HG03135 (cell line): Measurements from ENCODE around the gene PTOV1.

Source experiments
- ATAC-seq: cut with Tn5 transposase; IDR thresholded peaks from one replicate; pipeline ENCODE4 v1.9.1; 2021; ENCODE audit warnings: mild to moderate bottlenecking, moderate library complexity; ENCODE audit not compliant: unreplicated experiment

The PTOV1 gene

DNA sequence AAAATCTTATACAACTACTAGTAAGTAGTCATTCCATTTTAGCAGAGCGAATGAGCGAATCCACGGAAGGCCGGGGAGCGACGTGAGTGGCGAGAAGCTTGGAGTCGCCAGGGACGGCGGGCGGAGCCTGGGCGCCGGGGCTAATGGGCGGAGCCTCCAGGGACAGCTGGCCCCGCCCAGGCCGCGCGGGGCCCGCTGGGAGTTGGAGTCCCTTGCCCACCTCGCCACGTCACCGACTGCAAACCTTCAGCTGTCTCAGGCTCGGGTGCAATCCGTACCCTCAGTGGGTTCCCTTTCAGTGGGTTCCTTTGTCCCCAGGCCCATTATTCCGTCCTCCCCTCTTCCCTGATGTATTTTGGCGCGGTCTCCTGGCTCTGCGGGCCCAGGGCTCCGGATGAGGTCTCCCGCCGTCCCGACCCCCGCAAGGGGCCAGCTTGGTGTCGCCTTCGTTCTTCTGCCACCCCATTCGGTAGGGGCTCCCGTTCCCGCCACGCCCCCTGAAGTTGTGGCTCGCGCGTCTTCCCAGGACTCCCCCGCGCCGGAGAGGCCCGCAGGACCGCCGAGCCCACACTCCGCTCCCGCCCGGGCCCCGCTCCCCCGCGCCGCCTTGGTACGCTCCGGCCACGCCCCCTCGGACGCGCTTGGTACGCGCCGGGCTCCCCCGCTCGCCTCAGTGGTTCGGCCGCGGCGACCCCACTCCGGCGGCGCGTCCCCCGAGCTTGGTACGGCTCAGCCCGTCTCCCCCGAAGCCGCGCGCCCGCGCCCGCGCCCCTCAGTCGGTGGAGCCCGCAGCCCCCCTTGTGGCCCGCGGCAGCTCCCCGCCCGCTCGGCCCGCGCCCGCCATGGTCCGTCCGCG is at the start of gene PTOV1:
Gene PTOV1, plus strand, starts transcription at position 673 of the 856 bp plus-strand sequence.
- peak; percentile 71 for ATAC-seq

- no peak for ATAC-seq
These were observed 49.5 kb upstream of the PTOV1 start for GRCh38 chr19:49801401-49801888.

DNA sequence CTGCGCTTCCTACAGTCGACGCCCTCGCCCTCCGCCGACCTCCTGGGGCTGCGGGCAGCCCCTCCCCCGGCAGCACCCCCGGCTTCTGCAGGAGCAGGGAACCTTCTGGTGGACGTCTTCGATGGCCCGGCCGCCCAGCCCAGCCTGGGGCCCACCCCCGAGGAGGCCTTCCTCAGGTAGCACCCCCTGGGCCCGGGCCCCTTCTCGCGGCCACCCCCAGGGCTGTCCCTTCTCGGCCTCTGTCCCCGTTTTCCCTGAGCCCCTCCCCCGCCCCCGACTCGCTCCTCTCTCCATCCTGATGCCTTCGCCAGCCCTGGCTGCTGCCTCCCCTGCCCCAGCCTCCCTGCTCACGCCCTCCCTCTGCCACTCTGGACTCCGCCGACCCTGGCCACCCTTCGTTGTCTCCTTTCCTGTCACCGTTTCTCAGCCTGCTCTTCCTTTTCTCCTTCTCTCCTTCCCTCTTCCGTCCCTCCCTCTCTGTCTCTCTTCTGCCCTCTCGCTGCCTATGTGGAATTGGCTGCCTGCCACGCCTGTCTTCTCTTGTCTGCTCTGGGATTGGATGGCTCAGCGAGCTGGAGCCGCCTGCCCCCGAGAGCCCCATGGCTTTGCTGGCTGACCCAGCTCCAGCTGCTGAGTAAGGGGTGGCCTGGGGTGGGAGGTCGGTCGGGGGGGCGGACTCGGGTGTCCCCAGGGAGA is 48.8 kb upstream of the PTOV1 start:
- ATAC-seq = no peak

GRCh38 chr19:49802836-49803528 is 48.0 kb upstream of the PTOV1 start:
- no peak for ATAC-seq

DNA sequence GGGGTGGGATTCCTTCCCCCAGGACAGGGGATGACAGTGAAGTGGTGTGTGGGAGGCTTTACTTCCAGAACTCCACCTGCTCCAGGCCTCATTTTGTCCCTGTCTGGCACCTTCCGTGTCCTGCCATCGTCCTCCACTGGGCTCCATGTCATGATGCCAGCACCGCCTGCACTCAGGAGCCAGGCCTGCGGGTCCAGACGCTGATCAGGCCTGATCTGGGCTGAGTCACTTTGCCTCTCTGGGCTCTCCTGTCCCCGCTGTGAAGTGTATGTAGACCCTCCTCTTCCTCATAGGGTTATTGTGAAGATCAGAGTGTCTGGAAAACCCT is 47.5 kb upstream of the PTOV1 start:
- no peak for ATAC-seq

DNA sequence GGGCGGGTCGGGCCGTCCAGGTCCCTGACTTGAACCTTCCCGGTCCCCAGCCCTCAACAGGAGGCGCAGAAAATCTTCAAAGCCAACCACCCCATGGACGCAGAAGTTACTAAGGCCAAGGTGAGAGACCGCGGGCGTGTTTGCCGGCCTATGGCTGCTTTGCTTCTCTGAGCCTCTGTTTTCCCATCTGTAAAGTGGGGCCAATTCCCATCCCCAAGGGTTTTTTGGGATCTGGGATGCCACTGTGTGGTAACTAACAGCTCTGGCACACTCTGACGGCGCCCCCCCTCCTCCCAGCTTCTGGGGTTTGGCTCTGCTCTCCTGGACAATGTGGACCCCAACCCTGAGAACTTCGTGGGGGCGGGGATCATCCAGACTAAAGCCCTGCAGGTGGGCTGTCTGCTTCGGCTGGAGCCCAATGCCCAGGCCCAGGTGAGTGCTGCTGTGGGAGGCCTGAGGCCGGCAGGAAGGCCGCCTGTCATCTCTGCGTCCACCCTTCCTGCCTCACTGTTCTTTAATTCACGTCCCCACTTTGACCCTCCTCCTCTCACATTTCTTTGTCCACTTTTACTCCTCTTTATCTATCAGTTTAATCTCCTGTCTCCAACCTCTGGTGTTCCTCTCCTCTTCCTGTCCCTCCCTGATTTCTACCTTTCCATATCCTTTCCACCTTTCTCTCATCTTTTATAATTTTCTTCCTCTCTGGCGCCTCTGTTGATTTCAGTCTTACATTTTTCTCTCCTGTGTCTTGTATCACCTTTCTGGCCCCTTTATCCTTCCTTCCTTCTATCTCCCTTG is 44.9 kb upstream of the PTOV1 start:
- ATAC-seq = no peak

GRCh38 chr19:49806620-49806959 is 44.4 kb upstream of the PTOV1 start:
- ATAC-seq = no peak

DNA sequence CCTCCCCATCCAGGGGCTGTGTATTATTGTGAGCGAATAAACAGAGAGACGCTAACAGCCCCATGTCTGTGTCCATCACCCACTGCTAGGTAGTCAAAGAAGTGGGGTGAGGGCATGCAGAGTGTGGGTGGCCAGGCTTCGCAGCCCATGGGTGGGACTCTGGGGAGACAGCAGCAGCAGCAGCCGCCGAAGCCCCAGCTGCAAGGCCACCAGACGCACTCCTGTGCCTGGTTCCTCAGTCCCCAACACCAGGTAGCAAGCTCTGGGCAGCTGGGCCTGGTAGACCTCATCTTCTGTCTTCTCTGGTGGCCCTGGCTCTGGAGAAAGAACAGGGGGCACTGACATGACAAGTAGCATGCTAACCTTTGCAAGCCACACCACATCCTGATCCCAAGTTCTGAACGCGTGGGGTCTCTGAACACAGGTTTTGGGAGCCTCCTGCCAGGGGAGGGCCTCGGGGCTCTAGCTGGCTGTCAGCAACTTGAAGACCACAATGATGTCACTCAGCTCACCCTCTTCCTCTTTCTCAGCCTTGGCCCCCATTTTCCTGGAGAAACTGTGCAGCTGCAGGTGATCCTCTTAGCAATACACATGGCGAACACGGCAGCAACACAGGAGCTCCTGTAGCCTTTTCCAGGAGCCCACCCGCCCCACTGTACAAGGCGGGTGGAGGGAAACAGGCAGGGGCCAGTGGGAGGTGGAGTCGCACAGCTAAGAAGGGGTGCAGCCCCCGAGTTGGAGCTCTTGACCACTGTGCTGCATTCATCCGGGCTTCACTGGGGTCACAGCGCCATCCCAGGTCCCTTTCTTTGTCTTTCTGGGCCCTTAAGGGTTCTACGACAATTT is 43.7 kb upstream of the PTOV1 start:
- ATAC-seq = no peak

DNA sequence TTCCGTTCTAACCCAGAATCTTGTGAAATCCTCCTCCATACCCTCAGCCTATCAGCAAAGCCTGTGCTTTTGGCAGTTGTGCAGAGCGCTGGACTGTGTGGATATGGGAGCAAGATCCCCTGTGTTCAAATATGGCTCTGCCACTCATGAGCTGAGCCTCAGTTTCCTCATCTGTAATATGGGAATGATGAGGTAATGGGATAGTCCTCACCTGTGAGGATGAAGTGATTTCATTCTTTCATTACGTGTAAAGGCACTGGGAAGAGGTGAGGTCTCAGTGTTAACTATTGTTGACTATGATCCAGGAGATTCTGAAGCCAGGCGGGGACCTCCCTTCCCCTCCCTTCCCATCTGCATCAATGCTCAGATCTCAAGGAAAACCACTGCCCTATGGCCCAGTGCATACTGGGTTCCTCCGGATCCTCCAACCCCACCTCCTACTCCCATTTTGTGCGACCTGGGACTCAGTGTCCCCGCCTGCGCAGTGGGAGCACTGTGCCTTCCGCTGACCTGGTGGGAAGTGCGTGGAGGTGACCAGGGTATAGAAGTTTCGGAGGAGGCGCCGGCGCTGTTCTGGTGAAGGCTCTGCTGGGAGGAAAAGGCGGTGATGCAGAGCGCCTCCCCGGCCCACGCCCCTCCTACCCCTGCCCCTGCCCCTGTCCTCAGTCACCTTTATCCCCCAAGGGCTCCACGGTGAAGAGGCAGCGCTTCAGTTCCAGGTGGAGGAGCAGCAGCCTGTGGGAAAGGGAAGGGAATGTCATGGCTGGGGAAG is 42.9 kb upstream of the PTOV1 start:
- no peak for ATAC-seq

DNA sequence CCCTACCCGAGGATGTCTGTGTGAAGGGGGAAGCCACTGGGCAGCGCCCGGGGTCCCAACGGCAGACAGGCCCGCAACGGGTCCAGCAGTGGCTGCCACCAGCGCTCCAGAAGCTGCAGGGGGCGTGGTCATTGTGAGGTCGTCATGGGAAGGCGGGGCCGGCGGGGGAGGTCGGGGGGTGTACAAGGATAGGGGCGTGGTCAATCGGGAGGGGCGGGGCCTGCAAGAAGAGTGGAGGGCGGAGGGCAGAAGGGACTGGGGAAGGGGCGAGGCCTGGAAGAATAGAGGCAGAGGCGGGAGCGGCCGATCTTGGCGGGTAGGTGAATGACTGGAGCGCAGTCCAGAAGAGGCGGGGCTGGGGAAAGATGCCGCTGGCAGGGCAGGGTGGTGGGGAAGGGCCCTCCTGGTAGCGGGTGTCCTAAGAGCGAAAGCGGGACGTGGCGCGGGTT is 42.2 kb upstream of the PTOV1 start:
- no peak for ATAC-seq

GRCh38 chr19:49809160-49809940 is 41.6 kb upstream of the PTOV1 start:
- ATAC-seq = no peak

DNA sequence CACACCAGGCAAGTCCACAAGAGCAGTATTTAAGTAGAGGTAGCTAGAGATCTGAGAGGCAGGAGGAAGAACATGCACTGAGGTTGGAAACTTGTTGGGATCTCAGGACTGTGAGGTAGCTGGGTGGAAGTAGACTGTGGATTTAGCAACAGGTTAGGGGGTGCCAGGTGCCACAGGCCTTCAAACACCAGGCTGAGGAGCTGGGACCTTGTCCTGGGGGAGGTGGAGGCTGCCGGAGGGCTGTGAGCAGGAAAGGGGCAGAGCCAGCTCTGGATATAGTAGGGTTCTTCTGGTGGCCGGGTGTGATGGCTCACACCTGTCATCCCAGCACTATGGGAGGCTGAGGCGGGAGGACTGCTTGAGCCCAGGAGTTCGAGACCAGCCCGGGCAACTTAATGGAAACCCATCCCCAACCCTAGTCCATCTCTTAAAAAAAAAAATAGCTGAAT is 41.0 kb upstream of the PTOV1 start:
- ATAC-seq = no peak

DNA sequence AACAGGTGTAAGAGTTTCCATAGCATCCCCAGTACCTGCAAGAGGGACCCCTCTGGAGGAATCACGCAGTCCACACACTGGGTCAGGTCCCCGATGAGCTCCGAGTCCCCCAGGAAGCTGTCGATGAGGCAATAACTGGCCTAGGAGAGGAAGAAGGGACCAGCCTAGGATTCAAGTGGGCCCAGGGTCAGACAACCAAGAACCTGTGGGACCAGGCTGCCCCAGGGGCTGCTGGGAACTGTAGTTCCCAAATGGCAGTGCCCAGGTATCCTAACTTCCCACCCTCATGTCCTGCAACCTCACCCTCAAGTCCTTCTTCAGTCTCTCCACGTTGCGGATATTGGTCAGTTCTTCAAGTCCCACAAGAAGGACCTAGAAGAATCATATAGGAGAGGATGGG is 39.6 kb upstream of the PTOV1 start:
- no peak for ATAC-seq

GRCh38 chr19:49812452-49812996 is 38.4 kb upstream of the PTOV1 start:
- no peak for ATAC-seq

DNA sequence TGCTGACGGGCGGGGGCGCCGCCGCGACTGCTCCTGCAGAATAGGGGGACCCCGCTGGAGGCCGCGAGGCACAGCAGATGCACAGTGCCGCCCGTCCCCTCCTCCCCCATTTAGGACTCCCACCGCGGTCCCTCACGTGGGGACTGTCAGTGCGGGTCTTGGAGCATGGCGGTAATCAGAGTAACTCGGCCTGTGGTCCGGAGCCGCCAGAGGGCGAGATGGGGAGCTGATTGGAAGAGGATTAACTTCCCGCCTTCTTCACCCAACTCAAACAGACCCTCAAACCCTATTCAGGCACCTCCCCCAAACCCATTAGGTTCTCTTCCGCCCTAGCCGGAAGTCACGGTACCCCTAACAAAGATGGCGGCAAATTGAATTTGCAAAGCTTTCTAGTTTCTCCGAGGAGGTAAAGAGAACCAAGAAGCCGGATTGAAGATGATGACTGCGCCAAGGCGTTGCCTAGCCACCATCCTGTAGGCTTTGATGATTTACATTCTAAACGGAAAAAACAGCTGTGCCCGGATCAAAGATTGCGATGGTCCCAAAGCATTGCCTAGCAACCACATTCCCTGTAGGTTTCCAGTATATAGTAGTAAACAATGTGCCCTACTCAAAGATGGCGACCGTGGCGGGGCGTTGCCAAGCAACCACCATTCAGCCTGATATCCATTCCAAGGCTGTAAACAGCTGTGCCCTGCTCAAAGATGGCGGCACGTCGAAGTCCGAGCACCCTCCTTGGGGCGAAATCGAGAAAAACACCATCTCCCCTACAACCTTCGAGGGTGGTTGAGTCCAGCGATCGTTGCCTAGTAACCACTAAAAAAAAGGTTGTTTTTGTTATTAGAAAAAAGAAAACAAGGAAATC is 37.7 kb upstream of the PTOV1 start, which contains the start of gene FUZ:
Gene FUZ, minus strand, starts transcription at position 296 of the 865 bp plus-strand sequence. Its CDS starts 186 bp downstream, at position 110.
- peak; percentile 48 for ATAC-seq

DNA sequence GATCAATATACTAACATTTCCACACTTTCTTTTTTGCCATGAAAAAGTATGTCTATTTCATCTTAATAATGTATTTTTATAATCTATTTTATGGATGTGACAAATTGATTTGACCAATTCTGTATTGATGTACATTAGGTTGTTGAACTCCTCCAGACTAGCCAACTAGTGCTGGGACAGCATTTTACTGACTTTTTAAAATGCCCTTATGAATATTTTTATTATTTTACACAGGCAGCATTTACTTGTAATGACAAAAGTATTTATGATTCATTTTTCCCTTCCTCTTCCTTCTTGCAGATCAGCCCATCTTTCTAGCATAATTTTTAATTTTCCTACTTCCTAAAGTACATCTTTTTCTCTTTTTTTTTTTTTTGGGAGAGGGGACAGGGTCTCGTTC is 36.9 kb upstream of the PTOV1 start:
- no peak for ATAC-seq

GRCh38 chr19:49816590-49816989 is 34.4 kb upstream of the PTOV1 start:
- ATAC-seq = no peak
